HG03064 (cell line): ENCODE data around the gene UGT2A3.
"Not testable (repeated sequence)": the region's sequence is repeated elsewhere in the genome, so short reads cannot be mapped to it uniquely, and the experiment has no call there.

ENCODE experiments used
- ATAC-seq: cut with Tn5 transposase; IDR thresholded peaks from one replicate; pipeline ENCODE4 v1.9.1; 2021; ENCODE audit warnings: low read depth; ENCODE audit not compliant: unreplicated experiment

UGT2A3 gene

GRCh38 chr4:68951078-68951805 lies at the start of gene UGT2A3:
Gene UGT2A3 (minus strand): TSS chr4:68951804. CDS start chr4:68951760, 44 bp downstream.
- ATAC-seq, result no peak

- ATAC-seq, result no peak
These were observed 45.4 kb upstream of the UGT2A3 start for GRCh38 chr4:68997040-68997439.

GRCh38 chr4:68995292-68995691 lies 43.7 kb upstream of the UGT2A3 start:
- ATAC-seq, result no peak

GRCh38 chr4:68987007-68987406 lies 35.4 kb upstream of the UGT2A3 start:
- ATAC-seq, result peak; percentile 71

GRCh38 chr4:68985442-68985841 lies 33.8 kb upstream of the UGT2A3 start:
- no peak for ATAC-seq

- no peak for ATAC-seq
These were observed 33.3 kb upstream of the UGT2A3 start for GRCh38 chr4:68984947-68985346.

- ATAC-seq, result no peak
These were observed 11.8 kb upstream of the UGT2A3 start for GRCh38 chr4:68963374-68963773.

GRCh38 chr4:68962868-68963267 lies 11.3 kb upstream of the UGT2A3 start:
- no peak for ATAC-seq

GRCh38 chr4:68960294-68961163 lies 8.9 kb upstream of the UGT2A3 start:
- ATAC-seq, result no peak

- ATAC-seq, result not testable (repeated sequence)
These were observed 7.5 kb upstream of the UGT2A3 start for GRCh38 chr4:68959085-68959484.

- ATAC-seq, result no peak
These were observed 2.5 kb upstream of the UGT2A3 start for GRCh38 chr4:68954126-68954525.

- ATAC-seq, result no peak
These were observed 1.5 kb upstream of the UGT2A3 start for GRCh38 chr4:68953056-68953596.

GRCh38 chr4:68951806-68952585 lies 392 bp upstream of the UGT2A3 start:
- ATAC-seq, result no peak

- no peak for ATAC-seq
These were observed 1.6 kb downstream of the UGT2A3 start for GRCh38 chr4:68950033-68950432.

- ATAC-seq, result no peak
These were observed 2.6 kb downstream of the UGT2A3 start for GRCh38 chr4:68948985-68949384.

- no peak for ATAC-seq
These were observed 3.4 kb downstream of the UGT2A3 start for GRCh38 chr4:68948044-68948743.

GRCh38 chr4:68929076-68929737 lies 22.4 kb downstream of the UGT2A3 start:
- ATAC-seq, result no peak

GRCh38 chr4:68927165-68927564 lies 24.4 kb downstream of the UGT2A3 start:
- ATAC-seq, result no peak

- ATAC-seq, result not testable (repeated sequence)
These were observed 29.4 kb downstream of the UGT2A3 start for GRCh38 chr4:68922202-68922601.

GRCh38 chr4:68921051-68921450 lies 30.6 kb downstream of the UGT2A3 start:
- ATAC-seq, result no peak
